Measurements from ENCODE around the gene AJAP1.

- TF ChIP-seq CTCF (conservative IDR thresholded peaks at IDR 0.05) (no peak), ZFX (IDR thresholded peaks at IDR 0.05) (no peak)
These were observed 80.4 kb downstream of the AJAP1 start for GRCh38 chr1:4734791-4735190.
